TTC549 (cell line): ENCODE results near the gene ZNF689.
"Not testable (repeated sequence)": the region's sequence is repeated elsewhere in the genome, so short reads cannot be mapped to it uniquely, and the experiment has no call there.

Source experiments
- FAIRE-seq: peaks from 2 replicates; lab custom pipeline; 2012; peaks lifted over from hg19 to GRCh38; lab: Jason Lieb, UNC

Gene ZNF689

GRCh38 chr16:30600215-30600614 lies 10.0 kb downstream of the ZNF689 start:
- no peak for FAIRE-seq

GRCh38 chr16:30592871-30593270 lies 17.3 kb downstream of the ZNF689 start:
- no peak for FAIRE-seq

- not testable (repeated sequence) for FAIRE-seq
Observed at GRCh38 chr16:30590869-30591268, 19.3 kb downstream of the ZNF689 start.

- not testable (repeated sequence) for FAIRE-seq
Observed at GRCh38 chr16:30589582-30589981, 20.6 kb downstream of the ZNF689 start.

- FAIRE-seq = no peak
Observed at GRCh38 chr16:30588651-30589050, 21.5 kb downstream of the ZNF689 start.

- FAIRE-seq = no peak
Observed at GRCh38 chr16:30585400-30586191, 24.6 kb downstream of the ZNF689 start, which contains the start of gene ZNF785. Gene ZNF785 (minus strand): TSS chr16:30585697. CDS start chr16:30585611, 86 bp downstream.

- FAIRE-seq = no peak
Observed at GRCh38 chr16:30585022-30585399, 25.2 kb downstream of the ZNF689 start.

- FAIRE-seq = no peak
Observed at GRCh38 chr16:30582611-30583340, 27.4 kb downstream of the ZNF689 start.

- FAIRE-seq = no peak
Observed at GRCh38 chr16:30581457-30581856, 28.7 kb downstream of the ZNF689 start.

GRCh38 chr16:30574678-30575077 lies 35.5 kb downstream of the ZNF689 start:
- FAIRE-seq = no peak

GRCh38 chr16:30571445-30572322 lies 38.5 kb downstream of the ZNF689 start, which contains the start of gene ZNF688:
Gene ZNF688 (minus strand): TSS chr16:30571714. CDS start chr16:30571629, 85 bp downstream.
- peak; percentile 73 for FAIRE-seq

- FAIRE-seq = no peak
Observed at GRCh38 chr16:30570636-30571444, 39.3 kb downstream of the ZNF689 start.

GRCh38 chr16:30569746-30570635 lies 40.2 kb downstream of the ZNF689 start:
- no peak for FAIRE-seq

GRCh38 chr16:30569281-30569680 lies 40.9 kb downstream of the ZNF689 start:
- FAIRE-seq = no peak

- FAIRE-seq = no peak
Observed at GRCh38 chr16:30567991-30568638, 42.1 kb downstream of the ZNF689 start.

GRCh38 chr16:30567160-30567990 lies 42.8 kb downstream of the ZNF689 start:
- no peak for FAIRE-seq

- no peak for FAIRE-seq
Observed at GRCh38 chr16:30566531-30566930, 43.7 kb downstream of the ZNF689 start.

GRCh38 chr16:30565984-30566383 lies 44.2 kb downstream of the ZNF689 start:
- FAIRE-seq = no peak

- FAIRE-seq = no peak
Observed at GRCh38 chr16:30565526-30565925, 44.7 kb downstream of the ZNF689 start.
